ENCODE results near the gene NTRK3. TPM values are rescaled to one million over a fixed set of nuclear protein-coding genes. Genes with fewer than 3 reads are reported as not detected.

Gene NTRK3
- total and polyA plus RNA-seq, 4 donors = 0.21 to 2.9 (median 0.32) TPM

- Histone ChIP-seq H3K36me3 (ENCODE audit: control insufficient read depth in 4 of 4, insufficient read depth in 3 of 4, low read depth in 1 of 4, low read length in 3 of 4) (no peaks in the 10 kb centered on the region), H3K9ac (ENCODE audit: low read depth in 1 of 2, low read length in 2 of 2) (no peak overlapping the region), H3K9me3 (ENCODE audit: control insufficient read depth in 4 of 4, low read length in 3 of 4) (no peaks in the 10 kb centered on the region), H3K4me3 (ENCODE audit: low read depth in 1 of 3, low read length in 3 of 3) (no peak overlapping the region), H3K27ac (ENCODE audit: low read depth in 1 of 2, low read length in 2 of 2) (no peak overlapping the region), H3K4me1 (ENCODE audit: control insufficient read depth in 4 of 4, insufficient read depth in 4 of 4, low read length in 3 of 4) (no peaks in the 10 kb centered on the region), H3K27me3 (ENCODE audit: control insufficient read depth in 4 of 4, insufficient read depth in 4 of 4, low read length in 3 of 4) (peaks cover 0 to 12% (median 1%) of the 10 kb centered on the region in 4 donors)
- no peak for TF ChIP-seq RAD21 (IDR thresholded peaks at IDR 0.05)
- 77% methylated on average over 2 of the region's 2 CpGs for WGBS
- DNase-seq (ENCODE audit: low spot score) = no peak
Observed at GRCh38 chr15:88301311-88301710, 44.8 kb upstream of the NTRK3 start.

GRCh38 chr15:88300861-88301260, 44.3 kb upstream of the NTRK3 start:
- DNase-seq (ENCODE audit: low spot score) = no peak
- no peaks in the 10 kb centered on the region for H3K36me3 ChIP-seq (ENCODE audit: control insufficient read depth in 4 of 4, insufficient read depth in 3 of 4, low read depth in 1 of 4, low read length in 3 of 4)
- H3K27ac ChIP-seq (ENCODE audit: low read depth in 1 of 2, low read length in 2 of 2) = no peak overlapping the region
- H3K4me3 ChIP-seq (ENCODE audit: low read depth in 1 of 3, low read length in 3 of 3) = no peak overlapping the region
- peaks cover 0 to 12% (median 1%) of the 10 kb centered on the region in 4 donors for H3K27me3 ChIP-seq (ENCODE audit: control insufficient read depth in 4 of 4, insufficient read depth in 4 of 4, low read length in 3 of 4)
- H3K4me1 ChIP-seq (ENCODE audit: control insufficient read depth in 4 of 4, insufficient read depth in 4 of 4, low read length in 3 of 4) = no peaks in the 10 kb centered on the region
- 74% methylated on average over 4 of the region's 4 CpGs for WGBS
- H3K9ac ChIP-seq (ENCODE audit: low read depth in 1 of 2, low read length in 2 of 2) = no peak overlapping the region
- TF ChIP-seq FOXA2 (IDR thresholded peaks at IDR 0.05) (no peak), HNF4G (IDR thresholded peaks at IDR 0.05) (no peak), GABPA (IDR thresholded peaks at IDR 0.05 in 1 of 2, conservative IDR thresholded peaks at IDR 0.05 in 1 of 2) (no peak), REST (IDR thresholded peaks at IDR 0.05) (no peak), ATF3 (IDR thresholded peaks at IDR 0.05) (no peak), RAD21 (IDR thresholded peaks at IDR 0.05) (no peak), YY1 (IDR thresholded peaks at IDR 0.05) (no peak), EGR1 (IDR thresholded peaks at IDR 0.05; ENCODE audit: low read depth in 2 of 2) (no peak), FOXA1 (IDR thresholded peaks at IDR 0.05) (no peak), ZBTB33 (IDR thresholded peaks at IDR 0.05) (no peak), SP1 (IDR thresholded peaks at IDR 0.05) (no peak), NR2F2 (IDR thresholded peaks at IDR 0.05) (no peak)
- no peaks in the 10 kb centered on the region for H3K9me3 ChIP-seq (ENCODE audit: control insufficient read depth in 4 of 4, low read length in 3 of 4)

- no peak overlapping the region for H3K9ac ChIP-seq (ENCODE audit: low read depth in 1 of 2, low read length in 2 of 2)
- H3K36me3 ChIP-seq (ENCODE audit: control insufficient read depth in 4 of 4, insufficient read depth in 3 of 4, low read depth in 1 of 4, low read length in 3 of 4) = no peaks in the 10 kb centered on the region
- WGBS = 56% methylated on average over 8 of the region's 8 CpGs
- H3K4me3 ChIP-seq (ENCODE audit: low read depth in 1 of 3, low read length in 3 of 3) = no peak overlapping the region
- no peaks in the 10 kb centered on the region for H3K4me1 ChIP-seq (ENCODE audit: control insufficient read depth in 4 of 4, insufficient read depth in 4 of 4, low read length in 3 of 4)
- DNase-seq (ENCODE audit: low spot score) = no peak
- no peak overlapping the region for H3K27ac ChIP-seq (ENCODE audit: low read depth in 1 of 2, low read length in 2 of 2)
- H3K9me3 ChIP-seq (ENCODE audit: control insufficient read depth in 4 of 4, low read length in 3 of 4) = no peaks in the 10 kb centered on the region
- peaks cover 0 to 17% (median 1%) of the 10 kb centered on the region in 4 donors for H3K27me3 ChIP-seq (ENCODE audit: control insufficient read depth in 4 of 4, insufficient read depth in 4 of 4, low read length in 3 of 4)
- no peak for TF ChIP-seq EGR1 (IDR thresholded peaks at IDR 0.05; ENCODE audit: low read depth in 2 of 2)
- no peak for TF ChIP-seq SP1 (IDR thresholded peaks at IDR 0.05)
- no peak for TF ChIP-seq HNF4A (conservative IDR thresholded peaks at IDR 0.05)
- no peak for TF ChIP-seq FOXA2 (IDR thresholded peaks at IDR 0.05)
- no peak for TF ChIP-seq GABPA (IDR thresholded peaks at IDR 0.05 in 1 of 2, conservative IDR thresholded peaks at IDR 0.05 in 1 of 2)
- no peak for TF ChIP-seq HNF4G (IDR thresholded peaks at IDR 0.05)
- no peak for TF ChIP-seq REST (IDR thresholded peaks at IDR 0.05)
- TF ChIP-seq RXRA (IDR thresholded peaks at IDR 0.05) = no peak
- no peak for TF ChIP-seq RAD21 (IDR thresholded peaks at IDR 0.05)
- TF ChIP-seq YY1 (IDR thresholded peaks at IDR 0.05) = no peak
- no peak for TF ChIP-seq JUND (IDR thresholded peaks at IDR 0.05)
- no peak for TF ChIP-seq ATF3 (IDR thresholded peaks at IDR 0.05)
- no peak for TF ChIP-seq ZBTB33 (IDR thresholded peaks at IDR 0.05)
Observed at GRCh38 chr15:88300089-88300488, 43.5 kb upstream of the NTRK3 start.
